D341Med (cell line): Measurements from ENCODE around the gene GMPPB.
"Not testable (repeated sequence)": the region's sequence is repeated elsewhere in the genome, so short reads cannot be mapped to it uniquely, and the experiment has no call there.

ENCODE experiments used
- DNase-seq: peaks from one replicate; pipeline ENCODE4 v3.0.0; 2012; ENCODE audit warnings: low spot score

GMPPB gene

DNA sequence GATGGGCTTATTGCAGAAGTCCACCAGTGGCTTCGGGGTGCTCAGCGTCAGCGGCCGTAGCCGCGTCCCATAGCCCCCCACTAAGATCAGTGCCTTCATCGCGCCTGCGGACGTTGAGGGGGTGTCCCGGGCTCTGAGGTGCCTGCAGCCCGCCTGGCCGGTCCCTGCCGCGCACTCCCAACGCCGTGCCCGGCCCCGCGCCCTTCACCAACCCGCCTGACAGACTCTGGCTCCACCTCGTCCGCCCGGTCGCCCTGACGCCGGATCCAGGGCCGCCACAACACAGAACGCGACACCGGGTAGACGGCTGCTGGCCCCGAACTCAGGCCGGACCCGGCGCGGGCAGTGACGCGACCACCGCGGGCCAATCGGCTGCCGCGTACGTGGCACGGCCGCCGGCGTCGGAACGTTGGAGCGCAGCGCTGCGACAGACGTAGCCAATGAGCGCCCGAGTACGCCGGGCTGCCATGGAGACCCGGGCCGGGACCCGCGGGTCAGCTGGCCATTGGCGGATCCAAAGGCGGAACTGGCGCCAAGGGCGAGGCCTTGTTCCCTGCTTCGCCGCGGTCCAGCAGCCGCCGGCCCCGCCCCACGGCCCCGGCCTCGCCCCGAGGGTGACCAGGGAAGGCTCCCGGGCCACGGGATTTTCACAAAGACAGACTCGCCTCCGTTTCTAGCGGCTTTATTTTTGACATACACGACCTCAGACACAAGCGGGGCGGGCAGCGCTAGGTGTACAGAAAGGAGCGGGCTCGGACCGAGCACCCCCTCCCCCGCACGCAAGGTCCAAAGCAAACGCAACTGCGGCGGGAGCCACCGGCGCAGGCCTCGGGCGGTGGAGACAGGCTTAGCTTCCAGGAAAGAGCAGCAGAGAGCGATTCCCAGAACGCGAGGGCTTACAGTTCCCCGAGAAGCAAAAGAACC is at the start of gene GMPPB:
Gene GMPPB, minus strand, starts transcription at position 324 of the 924 bp plus-strand sequence. Its CDS starts 225 bp downstream, at position 99.
- peak; percentile 98 for DNase-seq

DNA sequence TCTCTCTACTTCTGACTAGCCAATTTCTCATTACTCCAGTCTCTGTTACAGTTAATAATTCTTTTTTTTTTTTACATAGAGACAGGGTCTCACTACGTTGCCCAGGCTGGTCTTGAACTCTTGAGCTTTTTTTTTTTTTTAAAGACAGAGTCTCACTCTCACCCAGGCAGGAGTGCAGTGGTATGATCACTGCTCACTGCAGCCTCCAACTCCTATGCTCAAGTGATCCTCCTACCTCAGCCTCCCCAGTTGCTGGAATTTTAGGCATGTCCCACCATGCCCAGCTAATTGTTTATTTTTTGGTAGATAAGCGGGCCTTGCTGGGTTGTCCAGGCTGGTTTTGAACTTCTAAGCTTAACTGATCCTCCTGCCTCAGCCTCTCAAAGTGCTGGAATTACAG is 49.0 kb upstream of the GMPPB start:
- no peak for DNase-seq

DNA sequence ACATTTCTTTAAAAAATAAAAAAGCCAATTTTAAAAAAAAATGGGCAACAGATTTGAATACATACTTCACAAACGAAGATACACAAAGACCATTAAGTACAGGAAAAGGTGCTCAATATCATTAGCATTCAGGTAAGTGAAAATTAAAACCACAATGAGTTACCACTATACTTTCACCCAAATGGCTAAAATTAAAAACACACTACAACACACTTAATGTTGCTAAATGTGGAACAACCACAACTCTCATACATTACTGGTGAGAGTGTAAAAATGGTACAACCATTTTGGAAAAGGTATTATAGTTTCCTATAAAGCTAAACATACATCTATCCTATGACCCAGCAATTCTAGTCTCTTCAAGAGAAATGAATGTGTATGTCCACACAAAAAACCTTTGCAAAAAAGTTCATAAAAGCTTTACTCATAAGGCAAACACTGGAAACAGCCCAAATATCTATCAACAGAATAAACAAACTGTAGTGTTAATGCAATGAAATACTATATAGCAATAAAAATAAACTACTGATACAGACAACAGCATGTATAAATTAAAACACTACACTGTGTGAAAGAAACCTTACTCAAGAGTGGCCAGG is 47.7 kb upstream of the GMPPB start:
- DNase-seq = no peak

DNA sequence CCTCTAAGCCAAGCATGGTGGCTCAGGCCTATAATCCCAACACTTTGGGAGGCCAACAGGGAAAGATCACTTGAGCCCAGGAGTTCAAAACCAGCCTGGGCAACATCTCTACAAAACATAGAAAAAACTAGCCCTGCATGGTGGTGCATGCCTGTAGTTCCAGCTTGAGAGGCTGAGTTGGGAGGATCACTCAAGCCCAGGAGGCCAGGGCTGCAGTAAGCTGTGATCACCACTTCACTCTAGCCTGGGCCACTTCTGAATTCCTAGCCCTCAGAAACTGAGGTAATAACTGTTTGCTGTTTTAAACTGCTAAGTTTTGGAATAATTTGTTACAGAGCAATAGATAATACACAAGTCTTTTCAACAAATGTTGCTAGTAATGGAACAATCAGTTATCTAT is 46.2 kb upstream of the GMPPB start:
- DNase-seq = no peak

DNA sequence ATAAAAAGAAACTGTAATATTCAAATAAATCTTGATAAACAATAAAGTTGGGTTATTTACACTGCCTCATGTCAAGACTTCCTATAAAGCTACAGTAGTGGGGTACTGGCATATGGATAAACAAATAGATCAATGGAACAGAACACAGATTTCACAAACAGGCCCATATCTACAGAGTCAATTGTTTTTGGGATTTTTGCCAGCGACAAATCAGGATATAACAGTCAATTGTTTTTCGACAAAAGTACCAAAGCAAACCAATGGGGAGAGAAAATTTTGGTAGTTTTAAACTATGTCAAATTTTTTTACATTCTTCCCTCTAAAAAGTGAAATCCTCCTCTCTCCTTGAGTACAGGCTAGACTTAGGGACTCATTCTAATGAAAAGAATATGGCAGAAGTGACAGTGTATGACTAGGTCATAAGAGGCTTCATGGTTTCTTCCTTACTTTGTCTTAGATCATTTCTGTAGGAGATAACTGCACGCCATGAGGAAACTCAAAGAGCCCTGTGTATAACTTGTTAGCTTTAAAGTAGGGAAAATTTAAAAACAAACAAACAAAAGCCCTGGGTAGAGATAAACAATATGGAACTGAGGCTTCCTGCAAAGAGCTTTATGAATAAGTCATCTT is 45.6 kb upstream of the GMPPB start:
- DNase-seq = no peak

DNA sequence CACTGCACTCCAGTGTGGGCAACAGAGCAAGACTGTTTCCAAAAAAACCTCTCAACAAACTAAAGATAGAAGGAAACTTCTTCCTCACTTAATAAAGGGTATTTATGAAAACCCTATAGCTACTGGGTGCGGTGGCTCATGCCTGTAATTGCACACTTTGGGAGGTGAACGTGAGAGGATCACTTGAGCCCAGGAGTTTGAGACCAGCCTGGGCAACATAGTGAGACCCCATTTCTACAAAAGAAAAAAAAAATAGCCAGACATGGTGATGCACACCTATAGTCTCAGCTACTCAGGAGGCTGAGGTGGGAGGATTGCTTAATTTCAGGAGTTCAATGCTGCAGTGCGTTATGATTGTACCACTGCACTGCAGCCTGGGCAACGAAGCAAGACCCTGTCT is 40.2 kb upstream of the GMPPB start:
- no peak for DNase-seq

DNA sequence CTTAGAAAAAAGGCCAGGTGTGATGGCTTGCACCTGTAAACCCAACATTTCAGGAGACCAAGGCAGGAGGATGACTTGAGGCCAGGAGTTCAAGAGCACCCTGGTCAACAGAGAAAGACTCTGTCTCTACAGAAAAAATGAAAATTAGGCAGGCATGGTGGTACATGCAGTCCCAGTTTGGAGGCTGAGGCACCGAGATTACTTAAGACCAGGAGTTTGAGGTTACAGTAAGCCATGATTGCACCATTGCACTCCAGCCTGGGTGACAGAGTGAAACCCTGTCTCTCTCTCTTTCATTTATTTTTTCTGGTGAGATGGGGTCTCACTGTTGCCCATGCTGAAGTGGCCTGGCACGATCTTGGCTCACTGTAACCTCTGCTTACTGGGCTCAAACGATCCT is 37.9 kb upstream of the GMPPB start:
- DNase-seq = no peak

DNA sequence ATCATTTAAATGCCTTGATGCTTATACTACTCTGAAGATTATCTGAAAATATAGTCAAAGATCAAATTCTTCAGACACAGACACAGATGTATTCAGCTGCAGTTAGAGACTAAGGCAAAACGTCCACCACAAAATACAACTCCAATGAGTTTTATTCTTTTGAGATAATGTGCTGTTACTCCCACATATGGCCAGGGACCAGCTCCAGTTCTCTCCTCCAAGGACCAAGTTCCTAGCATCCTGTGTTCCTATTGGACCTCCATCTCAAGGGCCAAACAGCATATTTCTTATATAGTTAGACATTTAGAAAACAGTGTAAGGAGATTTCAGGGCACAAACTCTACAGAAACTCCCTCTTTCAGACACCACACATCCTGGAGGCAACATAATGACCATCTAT is 35.5 kb upstream of the GMPPB start:
- no peak for DNase-seq

DNA sequence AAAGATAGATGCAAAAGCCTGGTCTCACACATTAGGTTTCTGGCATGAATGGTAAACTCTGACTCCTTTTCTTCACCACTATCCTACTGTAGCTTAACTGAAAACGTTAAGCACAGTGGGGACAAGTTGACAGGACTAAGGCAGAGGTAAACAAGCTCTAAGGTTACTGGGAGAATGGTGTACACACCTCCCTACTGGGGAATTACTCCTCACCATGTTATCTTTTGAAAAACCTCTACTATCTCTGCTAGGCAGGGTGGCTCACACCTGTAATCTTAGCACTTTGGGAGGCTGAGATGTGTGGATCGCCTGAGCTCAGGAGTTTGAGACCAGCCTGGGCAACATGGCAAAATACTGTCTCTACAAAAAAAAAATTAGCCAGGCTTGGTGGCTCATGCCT is 33.4 kb upstream of the GMPPB start:
- no peak for DNase-seq

DNA sequence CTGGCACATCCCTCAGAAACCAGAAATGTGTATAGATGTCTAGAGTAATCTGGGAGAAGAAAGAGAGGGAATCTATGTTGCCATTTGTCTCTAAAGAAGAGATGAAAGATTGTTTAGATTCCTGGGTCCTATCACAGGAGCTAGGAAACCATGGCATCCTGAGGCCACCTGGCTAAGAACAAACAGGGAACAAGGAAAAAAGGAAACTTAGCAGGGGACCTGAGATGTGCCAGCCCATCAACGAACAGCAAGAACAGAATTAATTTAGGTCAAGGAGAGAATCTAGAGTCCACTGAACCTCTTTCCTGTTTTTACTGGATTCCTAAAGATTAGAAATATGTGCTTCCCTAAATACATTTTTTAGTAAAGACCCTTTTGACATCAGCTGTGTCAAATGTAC is 32.3 kb upstream of the GMPPB start:
- DNase-seq = no peak

DNA sequence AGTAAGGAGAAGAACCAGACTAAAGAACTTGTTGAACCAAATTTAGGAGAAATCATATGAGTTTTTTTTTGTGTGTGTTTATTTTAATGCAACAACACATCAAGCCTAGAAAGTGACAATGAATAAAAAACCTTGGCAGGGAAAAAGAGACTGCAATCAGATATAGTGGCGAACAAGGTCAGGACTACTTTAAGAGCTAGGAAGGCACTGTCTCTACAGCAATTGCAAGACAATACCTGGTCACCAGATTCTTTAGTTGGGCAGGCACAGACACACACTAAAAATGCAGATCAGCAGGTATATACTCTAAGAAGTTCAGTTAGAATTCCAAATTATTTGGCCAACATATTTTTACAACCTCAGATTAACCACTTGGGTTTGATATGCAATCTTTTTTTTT is 30.8 kb upstream of the GMPPB start:
- no peak for DNase-seq

DNA sequence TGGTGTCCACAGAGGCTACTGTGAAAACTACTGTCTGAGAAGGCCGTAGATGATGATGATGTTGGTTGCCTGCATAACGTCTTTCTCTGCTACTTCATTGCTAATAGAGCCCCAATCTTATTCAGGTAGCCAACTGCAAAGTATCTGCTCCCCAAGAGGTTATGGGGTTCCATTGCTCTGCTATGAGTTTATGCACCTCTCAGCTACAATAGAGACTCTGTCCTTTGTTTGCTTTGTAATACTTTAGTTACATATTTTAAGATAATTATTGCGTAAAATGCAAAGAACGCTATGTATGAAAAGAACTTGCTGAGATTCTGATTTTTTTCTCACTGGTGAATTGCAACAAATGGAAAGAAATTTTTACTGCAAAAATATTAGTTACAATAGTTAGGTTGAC is 27.8 kb upstream of the GMPPB start:
- DNase-seq = no peak

DNA sequence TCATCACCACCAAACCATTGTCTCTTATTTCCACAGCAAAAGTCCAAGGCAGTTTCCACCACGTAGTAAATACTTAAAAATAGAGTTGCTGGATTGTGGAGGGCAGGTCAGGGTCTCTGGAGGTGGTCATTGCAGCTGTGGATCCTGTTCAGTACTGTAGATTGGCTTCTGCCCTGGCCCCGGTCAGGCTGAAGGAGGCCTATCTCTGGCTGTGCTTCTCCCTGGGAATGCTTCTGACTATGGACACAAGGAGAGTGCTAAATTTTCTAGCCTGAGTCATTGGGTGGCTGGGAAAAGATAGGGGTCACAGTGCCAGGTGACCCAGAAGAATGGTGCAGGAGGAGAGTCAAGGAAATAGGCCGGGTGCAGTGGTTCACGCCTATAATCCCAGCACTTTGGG is 26.3 kb upstream of the GMPPB start:
- no peak for DNase-seq

DNA sequence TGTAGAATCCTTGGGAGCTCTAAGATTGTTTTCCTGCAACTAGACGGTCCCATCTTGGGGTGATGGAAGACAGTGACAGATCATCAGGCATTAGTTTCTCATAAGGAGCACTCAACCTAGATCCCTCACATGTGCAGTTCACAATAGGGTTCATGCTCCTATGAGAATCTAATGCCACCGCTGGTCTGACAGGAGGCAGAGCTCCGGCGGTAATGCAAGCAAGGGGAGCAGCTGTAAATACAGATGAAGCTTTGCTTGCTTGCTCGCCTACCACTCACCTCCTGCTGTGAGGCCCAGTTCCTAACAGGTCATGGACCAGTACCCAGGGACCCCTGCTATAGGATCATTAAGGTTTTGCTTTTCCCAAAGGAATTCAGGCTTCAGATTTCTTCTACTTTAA is 25.1 kb upstream of the GMPPB start:
- not testable (repeated sequence) for DNase-seq

DNA sequence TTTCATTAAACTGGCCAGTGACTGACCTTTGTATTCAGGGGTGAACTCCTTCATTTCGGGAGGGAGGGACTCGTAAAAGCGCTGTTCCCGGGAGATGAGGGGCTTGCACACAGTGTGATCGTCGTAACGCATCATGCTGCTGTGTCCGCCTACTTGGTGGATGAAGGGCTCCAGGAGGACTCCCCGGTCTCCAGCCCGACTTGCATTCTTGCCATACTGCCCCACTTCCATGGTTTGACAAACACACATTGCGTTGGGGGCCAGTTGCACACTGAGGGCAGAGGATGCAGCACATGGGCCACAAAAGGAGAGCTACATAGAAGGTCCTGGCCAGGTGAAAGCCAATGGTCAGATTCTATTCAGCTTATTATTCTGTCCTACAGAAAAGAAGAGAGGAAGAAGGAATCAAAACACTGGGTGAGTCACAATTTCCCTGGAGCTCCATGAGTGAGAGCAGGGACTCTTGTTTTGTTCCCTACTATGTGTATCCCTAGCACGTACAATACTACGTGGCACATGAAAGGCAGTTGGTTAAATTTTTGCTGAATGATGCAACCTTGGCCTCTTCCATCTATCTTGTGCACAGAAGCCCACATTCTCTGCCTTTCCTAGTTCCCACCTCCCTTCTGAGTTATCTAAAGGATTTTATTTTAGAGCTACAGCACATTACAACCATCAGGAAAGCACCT is 24.2 kb upstream of the GMPPB start:
- no peak for DNase-seq

DNA sequence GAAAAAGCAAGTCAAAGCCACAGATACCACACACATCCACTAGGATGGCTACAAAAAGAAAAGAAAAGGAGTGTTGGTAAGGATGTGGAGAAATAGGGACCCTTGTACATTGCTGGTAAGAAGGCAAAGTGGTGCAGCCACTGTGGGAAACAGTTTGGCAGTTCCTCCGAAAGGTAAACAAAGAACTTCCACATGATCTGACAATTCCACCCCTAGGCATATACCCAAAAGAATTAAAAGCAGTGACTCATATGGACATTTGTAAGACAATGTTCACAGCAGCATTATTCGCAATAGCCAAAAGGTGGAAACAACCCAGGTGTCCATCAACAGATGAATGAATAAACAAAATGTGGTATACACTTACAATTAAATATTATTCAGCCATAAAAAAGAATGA is 22.2 kb upstream of the GMPPB start:
- no peak for DNase-seq

DNA sequence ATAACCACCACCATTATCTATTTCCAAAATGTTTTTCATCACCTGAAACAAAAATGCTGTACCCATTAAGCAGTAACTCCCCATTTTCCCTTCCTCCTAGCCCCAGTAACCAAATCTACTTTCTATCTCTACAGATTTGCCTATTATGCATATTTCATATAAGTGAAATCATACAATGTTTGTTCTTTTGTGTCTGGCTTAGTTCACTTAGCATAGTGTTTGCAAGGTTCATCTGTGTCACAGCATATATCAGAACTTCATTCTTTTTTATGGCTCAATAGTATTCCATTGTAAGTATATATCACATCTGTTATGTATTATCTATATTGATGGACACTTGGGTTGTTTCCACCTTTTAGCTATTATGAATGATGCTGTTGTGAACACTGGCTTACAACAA is 16.7 kb upstream of the GMPPB start:
- DNase-seq = no peak

DNA sequence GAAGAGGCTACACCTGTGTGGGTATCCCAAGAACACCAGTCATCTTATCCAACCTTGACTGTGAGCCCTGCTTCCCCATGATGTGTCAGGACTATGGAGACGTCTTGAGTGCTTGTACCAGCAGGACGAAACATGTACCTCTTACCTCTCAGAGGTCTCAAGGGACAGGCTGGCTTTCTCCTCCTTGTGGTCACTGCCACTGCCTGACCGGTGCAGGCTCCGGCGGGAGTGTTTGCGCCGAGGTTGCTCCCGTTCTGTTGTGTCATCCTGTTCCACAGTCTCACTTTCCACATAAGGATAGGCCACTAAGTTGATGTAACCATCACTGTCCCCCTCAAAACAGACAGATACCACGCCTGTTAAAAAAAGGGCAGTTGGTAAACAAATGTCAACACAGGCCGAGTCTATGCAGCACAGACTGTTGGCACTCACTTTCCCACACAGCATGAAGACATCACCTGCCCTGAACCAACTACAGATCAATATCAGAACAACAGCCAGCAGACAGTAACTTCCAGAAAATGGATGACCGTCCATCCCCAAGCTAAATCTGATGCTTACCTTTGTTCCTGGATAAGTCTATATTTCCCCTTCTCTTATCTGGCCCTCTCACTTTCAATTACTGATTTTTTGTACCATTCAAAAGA is 14.4 kb upstream of the GMPPB start:
- no peak for DNase-seq

DNA sequence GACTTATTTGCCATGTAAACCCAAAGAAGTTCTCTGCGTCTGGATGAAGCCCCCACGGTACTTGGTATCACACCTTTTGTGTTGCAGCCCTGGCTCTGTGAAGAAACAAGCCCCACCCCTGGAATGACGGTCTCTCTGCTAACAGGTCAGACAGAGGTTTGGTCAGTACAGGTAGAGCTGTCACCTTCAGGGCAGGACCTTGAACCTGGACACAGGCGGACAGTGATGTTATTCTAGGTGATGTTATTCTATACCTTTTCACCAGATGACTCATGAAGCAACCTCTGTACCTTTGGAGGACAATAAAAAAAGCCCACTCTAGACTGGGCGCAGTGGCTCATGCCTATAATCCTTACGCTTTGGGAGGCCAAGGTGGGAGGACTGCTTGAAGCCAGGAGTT is 11.0 kb upstream of the GMPPB start:
- DNase-seq = no peak

DNA sequence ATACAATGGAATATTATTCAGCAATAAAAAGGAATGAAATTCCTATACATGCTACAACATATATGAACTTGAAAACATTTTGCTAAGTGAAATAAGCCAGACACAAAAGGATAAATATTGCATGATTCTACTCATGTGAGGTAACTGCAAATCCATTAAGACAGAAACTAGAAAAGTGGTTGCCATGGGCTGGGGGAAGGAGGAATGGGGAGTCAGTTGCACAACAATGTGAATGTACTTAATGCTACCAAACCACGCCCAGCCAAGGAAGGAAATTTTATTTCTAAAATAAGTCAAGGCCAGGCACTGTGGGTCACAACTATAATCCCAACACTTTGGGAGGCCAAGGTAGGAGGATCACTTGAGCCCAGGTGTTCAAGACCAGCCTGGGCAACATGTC is 9.8 kb upstream of the GMPPB start:
- no peak for DNase-seq

DNA sequence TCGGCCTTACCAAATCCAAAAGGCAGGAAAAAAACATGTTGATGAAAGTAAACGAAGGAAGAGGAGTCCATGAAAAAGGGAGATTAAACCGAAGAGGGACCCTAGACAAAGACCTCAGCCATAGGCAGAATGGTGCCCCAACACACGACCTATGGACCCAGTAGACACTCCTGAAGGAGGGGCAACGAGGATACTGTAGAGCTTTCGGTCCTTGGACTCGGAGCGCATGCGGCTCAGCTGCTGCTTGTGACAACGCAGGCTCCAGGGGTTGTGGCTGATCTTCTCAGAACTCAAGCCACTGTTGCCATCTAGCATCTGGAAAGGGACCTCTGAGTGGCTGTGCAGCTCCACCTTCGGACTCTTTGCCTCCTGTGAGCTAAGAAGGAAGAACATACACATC is 8.8 kb upstream of the GMPPB start:
- no peak for DNase-seq

DNA sequence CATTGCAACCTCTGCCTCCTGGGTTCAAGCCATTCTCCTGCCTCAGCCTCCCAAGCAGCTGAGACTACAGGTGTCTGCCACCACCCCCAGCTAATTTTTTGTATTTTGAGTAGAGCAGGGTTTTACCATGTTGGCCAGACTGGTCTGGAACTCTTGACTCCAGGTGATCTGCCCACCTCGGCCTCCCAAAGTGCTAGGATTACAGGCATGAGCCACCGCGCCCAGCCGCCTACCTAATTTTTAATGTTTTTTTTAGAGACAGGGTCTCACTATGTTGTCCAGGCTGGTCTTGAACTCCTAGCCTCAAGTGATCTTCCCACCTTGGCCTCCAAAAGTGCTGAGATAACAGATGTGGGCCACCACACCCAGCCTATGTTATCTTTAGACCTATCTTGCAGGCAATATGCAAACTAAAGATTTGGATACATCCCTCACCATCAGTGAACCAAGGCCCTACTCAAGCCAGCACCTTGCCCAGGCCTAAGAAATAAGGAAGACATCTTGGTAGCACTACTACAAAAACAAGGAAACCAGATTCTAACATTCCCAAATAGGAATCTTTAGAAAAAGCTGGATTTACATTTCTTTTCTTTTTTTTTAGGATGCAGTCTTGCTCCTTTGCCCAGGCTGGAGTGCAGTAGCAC is 6.3 kb upstream of the GMPPB start:
- DNase-seq = no peak
